ENCODE measurements around the gene TEX22.

TEX22 gene

DNA sequence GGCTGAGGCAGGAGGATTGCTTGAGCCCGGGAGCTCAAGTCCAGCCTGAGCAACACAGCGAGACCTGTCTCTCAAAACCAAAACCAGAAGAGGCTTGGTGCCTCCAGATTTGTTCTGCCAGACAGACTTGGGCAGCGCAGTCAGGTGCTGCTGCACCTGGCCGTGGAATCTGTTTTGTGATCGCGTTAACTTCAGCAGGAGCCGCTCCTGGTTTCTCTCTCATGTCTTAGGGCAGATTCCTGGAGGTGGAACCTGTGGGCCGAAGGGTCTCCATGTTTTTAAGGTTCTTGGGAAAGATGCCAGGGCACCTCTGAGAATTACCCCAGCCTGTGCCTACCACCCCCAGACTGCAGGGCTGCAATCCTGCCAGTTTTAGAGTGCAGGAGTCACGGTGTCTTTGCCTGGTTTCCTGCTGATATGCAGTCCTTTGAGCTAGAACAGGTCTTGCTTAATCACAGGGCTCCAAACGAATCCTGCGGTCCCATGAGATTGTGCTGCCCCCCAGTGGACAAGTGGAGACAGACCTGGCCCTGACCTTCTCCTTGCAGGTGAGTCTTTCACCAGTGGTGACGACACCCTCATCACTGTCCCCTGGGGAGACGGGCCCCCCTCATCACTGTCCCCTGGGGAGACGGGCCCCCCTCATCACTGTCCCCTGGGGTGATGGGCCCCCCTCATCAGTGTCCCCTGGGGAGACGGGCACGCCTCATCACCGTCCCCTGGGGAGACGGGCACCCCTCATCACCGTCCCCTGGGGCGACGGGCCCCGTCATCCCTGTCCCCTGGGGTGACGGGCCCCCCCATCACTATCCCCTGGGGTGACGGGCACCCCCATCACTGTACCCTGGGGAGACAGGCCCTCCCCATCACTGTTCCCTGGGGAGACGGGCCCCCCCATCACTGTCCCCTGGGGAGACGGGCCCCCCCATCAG is 46.2 kb upstream of the TEX22 start:
- POLR2A ChIA-PET = interaction anchor here (0.5 kb wide), 1 partner anchor 92 kb away, joined by 4 read pairs; no protein-coding TSS in a partner anchor
- Histone ChIP-seq H3K36me3 (ENCODE audit: control insufficient read depth in 4 of 4, insufficient read depth in 4 of 4, low read length in 3 of 4) (peaks cover 0 to 28% (median 13%) of the 10 kb centered on the region in 4 experiments), H3K9me3 (ENCODE audit: control extremely low read depth in 1 of 5, control insufficient read depth in 4 of 5, insufficient read depth in 2 of 5, low read depth in 1 of 5, low read length in 4 of 5) (no peaks in the 10 kb centered on the region), H3K27me3 (replicated peaks in 2 of 5; ENCODE audit: control insufficient read depth in 4 of 5, insufficient read depth in 5 of 5, low read length in 4 of 5) (no peaks in the 10 kb centered on the region), H3K4me1 (ENCODE audit: control extremely low read depth in 1 of 4, control insufficient read depth in 4 of 4, insufficient read depth in 4 of 4, low read length in 3 of 4) (peaks cover 0 to 8% (median 6%) of the 10 kb centered on the region in 4 experiments), H3K4me3 (ENCODE audit: control insufficient read depth in 1 of 7, extremely low read depth in 1 of 7, insufficient read depth in 4 of 7, low read depth in 2 of 7, low read length in 6 of 7) (no peak overlapping the region), H3K27ac (ENCODE audit: insufficient read depth in 1 of 2, low read depth in 1 of 2, low read length in 2 of 2, poor library complexity in 1 of 2, severe bottlenecking in 2 of 2) (no peak overlapping the region)
- peak; percentile 91 to 96 (median 95) for DNase-seq
- CTCF ChIA-PET = interaction anchor here (0.6 to 1.4 kb wide), 22 partner anchors 10 to 265 kb away, joined by 3 to 11 read pairs (median 4); partner anchors contain the start of gene PACS2
- 44% methylated on average over 13 of the region's 26 CpGs for WGBS (ENCODE audit: insufficient coverage)

DNA sequence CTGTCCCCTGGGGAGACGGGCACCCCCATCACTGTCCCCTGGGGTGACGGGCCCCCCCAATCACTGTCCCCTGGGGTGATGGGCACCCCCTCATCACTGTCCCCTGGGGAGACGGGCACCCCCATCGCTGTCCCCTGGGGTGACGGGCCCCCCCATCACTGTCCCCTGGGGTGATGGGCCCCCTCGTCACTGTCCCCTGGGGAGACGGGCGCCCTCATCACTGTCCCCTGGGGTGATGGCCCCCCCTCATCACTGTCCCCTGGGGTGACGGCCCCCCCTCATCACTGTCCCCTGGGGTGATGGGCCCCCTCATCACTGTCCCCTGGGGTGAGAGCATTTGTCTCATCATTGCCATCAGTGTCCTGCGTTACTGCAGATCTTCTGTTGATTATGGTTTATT is 45.2 kb upstream of the TEX22 start:
- WGBS (ENCODE audit: insufficient coverage) = 100% methylated on average over 2 of the region's 10 CpGs
- H3K36me3 ChIP-seq (ENCODE audit: control insufficient read depth in 4 of 4, insufficient read depth in 4 of 4, low read length in 3 of 4) = peaks cover 0 to 28% (median 13%) of the 10 kb centered on the region in 4 experiments
- H3K4me3 ChIP-seq (ENCODE audit: control insufficient read depth in 1 of 7, extremely low read depth in 1 of 7, insufficient read depth in 4 of 7, low read depth in 2 of 7, low read length in 6 of 7) = no peak overlapping the region
- DNase-seq = no peak
- no peaks in the 10 kb centered on the region for H3K27me3 ChIP-seq (replicated peaks in 2 of 5; ENCODE audit: control insufficient read depth in 4 of 5, insufficient read depth in 5 of 5, low read length in 4 of 5)
- no peak overlapping the region for H3K27ac ChIP-seq (ENCODE audit: insufficient read depth in 1 of 2, low read depth in 1 of 2, low read length in 2 of 2, poor library complexity in 1 of 2, severe bottlenecking in 2 of 2)
- H3K9me3 ChIP-seq (ENCODE audit: control extremely low read depth in 1 of 5, control insufficient read depth in 4 of 5, insufficient read depth in 2 of 5, low read depth in 1 of 5, low read length in 4 of 5) = no peaks in the 10 kb centered on the region
- CTCF ChIA-PET = no interaction called here
- POLR2A ChIA-PET = no interaction called here
- peaks cover 0 to 8% (median 6%) of the 10 kb centered on the region in 4 experiments for H3K4me1 ChIP-seq (ENCODE audit: control extremely low read depth in 1 of 4, control insufficient read depth in 4 of 4, insufficient read depth in 4 of 4, low read length in 3 of 4)

DNA sequence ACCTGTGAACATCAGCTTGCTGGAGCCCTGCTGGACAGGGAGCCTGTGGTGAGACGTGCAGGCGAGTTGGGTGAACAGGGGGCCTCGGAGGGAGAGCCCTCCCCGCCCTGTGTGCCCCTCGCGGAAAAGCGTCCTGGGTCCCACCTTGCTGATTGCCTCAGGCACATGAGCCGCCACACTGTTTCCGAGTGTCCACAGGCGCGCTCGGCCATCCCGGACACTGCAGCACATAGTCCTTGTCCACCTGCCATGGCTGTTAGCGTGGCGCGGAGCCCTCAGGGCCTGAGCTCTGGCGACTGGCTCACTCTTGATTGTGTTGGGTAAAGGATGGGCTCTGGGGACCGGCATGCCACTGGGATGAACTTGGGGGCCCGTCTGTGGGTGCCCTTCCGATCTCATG is 43.8 kb upstream of the TEX22 start:
- H3K27me3 ChIP-seq (replicated peaks in 2 of 5; ENCODE audit: control insufficient read depth in 4 of 5, insufficient read depth in 5 of 5, low read length in 4 of 5) = no peaks in the 10 kb centered on the region
- WGBS (ENCODE audit: insufficient coverage) = 97% methylated on average over 18 of the region's 20 CpGs
- H3K9me3 ChIP-seq (ENCODE audit: control extremely low read depth in 1 of 5, control insufficient read depth in 4 of 5, insufficient read depth in 2 of 5, low read depth in 1 of 5, low read length in 4 of 5) = no peaks in the 10 kb centered on the region
- peaks cover 0 to 32% (median 12%) of the 10 kb centered on the region in 4 experiments for H3K36me3 ChIP-seq (ENCODE audit: control insufficient read depth in 4 of 4, insufficient read depth in 4 of 4, low read length in 3 of 4)
- ChIA-PET CTCF (interaction anchor here (1.0 to 1.1 kb wide), 3 partner anchors 9 to 149 kb away, joined by 3 read pairs; no protein-coding TSS in a partner anchor), POLR2A (interaction anchor here (0.6 kb wide), 1 partner anchor 148 kb away, joined by 3 read pairs; no protein-coding TSS in a partner anchor)
- H3K4me3 ChIP-seq (ENCODE audit: control insufficient read depth in 1 of 7, extremely low read depth in 1 of 7, insufficient read depth in 4 of 7, low read depth in 2 of 7, low read length in 6 of 7) = no peak overlapping the region
- DNase-seq = no peak
- peaks cover 0 to 6% (median 6%) of the 10 kb centered on the region in 4 experiments for H3K4me1 ChIP-seq (ENCODE audit: control extremely low read depth in 1 of 4, control insufficient read depth in 4 of 4, insufficient read depth in 4 of 4, low read length in 3 of 4)
- no peak overlapping the region for H3K27ac ChIP-seq (ENCODE audit: insufficient read depth in 1 of 2, low read depth in 1 of 2, low read length in 2 of 2, poor library complexity in 1 of 2, severe bottlenecking in 2 of 2)

DNA sequence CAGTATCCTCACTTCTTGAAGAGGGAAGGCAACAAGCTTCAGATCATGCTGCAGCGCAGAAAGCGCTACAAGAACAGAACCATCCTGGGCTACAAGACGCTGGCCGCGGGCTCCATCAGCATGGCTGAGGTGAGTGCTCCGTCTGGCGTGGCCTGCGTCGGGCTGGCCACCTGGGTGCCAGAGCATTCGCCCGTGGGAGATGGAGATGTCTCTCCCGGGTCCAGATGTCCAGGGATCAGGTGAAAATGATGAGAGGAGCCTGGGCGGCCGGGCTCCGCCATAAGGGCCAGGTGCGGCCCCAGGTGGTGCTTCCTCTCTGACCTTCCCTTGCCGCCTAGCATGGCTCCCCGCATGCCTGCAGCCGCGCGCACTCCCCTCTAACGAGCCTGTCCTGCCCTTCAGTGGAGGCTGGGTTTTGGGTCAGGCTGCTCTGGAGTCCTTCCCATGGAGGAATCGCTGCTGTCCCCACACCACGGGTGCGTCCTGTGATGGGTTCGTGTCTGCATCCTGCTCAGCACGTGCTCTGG is 43.2 kb upstream of the TEX22 start:
- 97% methylated on average over 27 of the region's 27 CpGs for WGBS (ENCODE audit: insufficient coverage)
- Histone ChIP-seq H3K27ac (ENCODE audit: insufficient read depth in 1 of 2, low read depth in 1 of 2, low read length in 2 of 2, poor library complexity in 1 of 2, severe bottlenecking in 2 of 2) (no peak overlapping the region), H3K4me1 (ENCODE audit: control extremely low read depth in 1 of 4, control insufficient read depth in 4 of 4, insufficient read depth in 4 of 4, low read length in 3 of 4) (peaks cover 0 to 6% (median 6%) of the 10 kb centered on the region in 4 experiments), H3K36me3 (ENCODE audit: control insufficient read depth in 4 of 4, insufficient read depth in 4 of 4, low read length in 3 of 4) (peaks cover 0 to 29% (median 11%) of the 10 kb centered on the region in 4 experiments), H3K4me3 (ENCODE audit: control insufficient read depth in 1 of 7, extremely low read depth in 1 of 7, insufficient read depth in 4 of 7, low read depth in 2 of 7, low read length in 6 of 7) (no peak overlapping the region), H3K27me3 (replicated peaks in 2 of 5; ENCODE audit: control insufficient read depth in 4 of 5, insufficient read depth in 5 of 5, low read length in 4 of 5) (no peaks in the 10 kb centered on the region), H3K9me3 (ENCODE audit: control extremely low read depth in 1 of 5, control insufficient read depth in 4 of 5, insufficient read depth in 2 of 5, low read depth in 1 of 5, low read length in 4 of 5) (no peaks in the 10 kb centered on the region)
- POLR2A ChIA-PET = interaction anchor here (0.6 kb wide), 1 partner anchor 148 kb away, joined by 3 read pairs; no protein-coding TSS in a partner anchor
- DNase-seq = no peak
- CTCF ChIA-PET = no interaction called here

DNA sequence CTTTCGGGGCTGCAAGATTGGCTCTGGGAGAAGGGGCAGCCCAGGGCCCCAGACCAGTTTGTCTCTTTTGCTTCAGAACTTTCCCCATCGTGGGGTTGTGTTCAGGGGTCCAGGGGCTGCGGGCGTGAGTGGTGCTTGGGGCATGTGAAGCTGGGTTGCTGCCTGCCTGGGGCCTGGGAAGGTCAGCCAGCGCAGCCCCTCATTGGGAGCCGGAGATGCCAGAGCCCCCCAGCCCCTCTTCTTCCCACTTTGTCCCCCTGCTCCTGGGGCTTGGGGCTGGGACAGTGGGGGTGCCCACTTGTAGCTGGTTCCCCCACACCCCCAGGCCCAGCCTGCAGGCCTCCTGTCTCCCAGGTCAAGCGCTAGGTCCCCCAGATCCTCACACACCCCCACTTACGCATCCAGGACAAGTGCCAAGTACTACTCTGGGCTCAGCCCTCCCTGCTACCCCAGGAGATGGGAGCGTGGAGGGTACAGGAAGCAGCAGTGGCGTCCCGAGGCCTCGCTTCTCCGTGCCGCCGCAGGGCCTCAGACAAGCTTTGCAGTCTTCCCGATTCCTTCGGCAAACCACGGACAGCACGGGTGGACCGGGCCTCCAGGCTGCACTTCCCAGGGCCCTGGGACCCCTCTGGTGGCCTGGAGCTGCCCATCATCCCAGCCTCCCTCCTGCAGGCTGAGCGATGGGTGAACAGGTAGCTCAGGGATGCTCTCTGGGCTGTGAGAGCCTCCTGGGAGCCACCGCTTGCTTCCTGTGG is 42.3 kb upstream of the TEX22 start:
- Histone ChIP-seq H3K4me1 (ENCODE audit: control extremely low read depth in 1 of 4, control insufficient read depth in 4 of 4, insufficient read depth in 4 of 4, low read length in 3 of 4) (peaks cover 0 to 6% (median 6%) of the 10 kb centered on the region in 4 experiments), H3K9me3 (ENCODE audit: control extremely low read depth in 1 of 5, control insufficient read depth in 4 of 5, insufficient read depth in 2 of 5, low read depth in 1 of 5, low read length in 4 of 5) (no peaks in the 10 kb centered on the region), H3K36me3 (ENCODE audit: control insufficient read depth in 4 of 4, insufficient read depth in 4 of 4, low read length in 3 of 4) (peaks cover 0 to 29% (median 15%) of the 10 kb centered on the region in 4 experiments), H3K4me3 (ENCODE audit: control insufficient read depth in 1 of 7, extremely low read depth in 1 of 7, insufficient read depth in 4 of 7, low read depth in 2 of 7, low read length in 6 of 7) (no peak overlapping the region), H3K27ac (ENCODE audit: insufficient read depth in 1 of 2, low read depth in 1 of 2, low read length in 2 of 2, poor library complexity in 1 of 2, severe bottlenecking in 2 of 2) (no peak overlapping the region), H3K27me3 (replicated peaks in 2 of 5; ENCODE audit: control insufficient read depth in 4 of 5, insufficient read depth in 5 of 5, low read length in 4 of 5) (no peaks in the 10 kb centered on the region)
- DNase-seq = no peak
- POLR2A ChIA-PET = no interaction called here
- 98% methylated on average over 15 of the region's 22 CpGs for WGBS (ENCODE audit: insufficient coverage)
- CTCF ChIA-PET = no interaction called here

DNA sequence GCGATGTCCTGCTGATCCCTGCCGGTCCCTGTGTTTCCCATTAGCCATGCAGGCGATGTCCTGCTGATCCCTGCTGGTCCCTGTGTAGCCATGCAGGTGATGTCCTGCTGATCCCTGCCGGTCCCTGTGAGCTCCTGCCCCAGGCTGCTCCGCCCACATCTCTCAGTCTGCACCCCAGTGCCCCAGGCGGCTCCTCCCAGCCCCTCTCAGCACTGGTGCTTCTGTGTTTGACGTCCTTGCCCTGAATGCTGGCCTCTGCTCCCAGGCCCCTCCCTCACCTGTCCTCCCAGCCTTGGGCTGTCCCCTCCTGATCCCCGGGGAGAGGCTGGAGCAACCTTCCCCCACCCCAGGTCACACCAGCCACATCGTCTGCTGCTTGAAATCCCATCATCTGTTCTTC is 41.4 kb upstream of the TEX22 start:
- WGBS (ENCODE audit: insufficient coverage) = 94% methylated on average over 9 of the region's 9 CpGs
- no peak for DNase-seq
- CTCF ChIA-PET = no interaction called here
- no peaks in the 10 kb centered on the region for H3K27me3 ChIP-seq (replicated peaks in 2 of 5; ENCODE audit: control insufficient read depth in 4 of 5, insufficient read depth in 5 of 5, low read length in 4 of 5)
- no peak overlapping the region for H3K27ac ChIP-seq (ENCODE audit: insufficient read depth in 1 of 2, low read depth in 1 of 2, low read length in 2 of 2, poor library complexity in 1 of 2, severe bottlenecking in 2 of 2)
- peaks cover 0 to 2% (median 2%) of the 10 kb centered on the region in 4 experiments for H3K4me1 ChIP-seq (ENCODE audit: control extremely low read depth in 1 of 4, control insufficient read depth in 4 of 4, insufficient read depth in 4 of 4, low read length in 3 of 4)
- H3K9me3 ChIP-seq (ENCODE audit: control extremely low read depth in 1 of 5, control insufficient read depth in 4 of 5, insufficient read depth in 2 of 5, low read depth in 1 of 5, low read length in 4 of 5) = no peaks in the 10 kb centered on the region
- POLR2A ChIA-PET = no interaction called here
- H3K4me3 ChIP-seq (ENCODE audit: control insufficient read depth in 1 of 7, extremely low read depth in 1 of 7, insufficient read depth in 4 of 7, low read depth in 2 of 7, low read length in 6 of 7) = no peak overlapping the region
- peaks cover 0 to 29% (median 15%) of the 10 kb centered on the region in 4 experiments for H3K36me3 ChIP-seq (ENCODE audit: control insufficient read depth in 4 of 4, insufficient read depth in 4 of 4, low read length in 3 of 4)
